Superior temporal gyrus (tissue), 1 donor: ENCODE measurements around the gene PADI6.
"Not testable (repeated sequence)": the region's sequence is repeated elsewhere in the genome, so short reads cannot be mapped to it uniquely, and the experiment has no call there.

ENCODE experiments used
- DNase-seq: peaks from one replicate; pipeline ENCODE4 v3.0.0-alpha.2; 2016; ENCODE audit errors: extremely low spot score

Gene PADI6

GRCh38 chr1:17371896-17372295, at the start of gene PADI6:
Gene PADI6, plus strand, starts transcription at chr1:17372196. Its CDS starts 50 bp downstream, at chr1:17372246.
- no peak for DNase-seq

DNA sequence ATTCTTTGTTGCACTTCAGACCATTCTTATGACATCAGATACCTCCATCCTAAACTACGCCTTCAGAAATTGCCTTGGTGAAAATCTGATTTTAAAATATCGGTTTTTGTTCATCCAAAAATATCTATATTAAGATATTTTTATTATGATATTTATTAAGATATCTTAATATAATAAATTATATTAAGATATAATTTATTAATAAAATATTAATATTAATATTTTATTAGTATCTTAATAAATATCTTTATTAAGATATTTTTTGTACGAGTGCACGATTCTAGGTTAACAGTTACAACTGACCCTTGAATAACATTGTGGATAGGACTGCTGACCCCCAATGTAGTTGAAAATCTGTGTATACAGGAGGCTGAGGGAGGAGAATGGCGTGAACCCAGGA, 43.1 kb upstream of the PADI6 start:
- DNase-seq: no peak

DNA sequence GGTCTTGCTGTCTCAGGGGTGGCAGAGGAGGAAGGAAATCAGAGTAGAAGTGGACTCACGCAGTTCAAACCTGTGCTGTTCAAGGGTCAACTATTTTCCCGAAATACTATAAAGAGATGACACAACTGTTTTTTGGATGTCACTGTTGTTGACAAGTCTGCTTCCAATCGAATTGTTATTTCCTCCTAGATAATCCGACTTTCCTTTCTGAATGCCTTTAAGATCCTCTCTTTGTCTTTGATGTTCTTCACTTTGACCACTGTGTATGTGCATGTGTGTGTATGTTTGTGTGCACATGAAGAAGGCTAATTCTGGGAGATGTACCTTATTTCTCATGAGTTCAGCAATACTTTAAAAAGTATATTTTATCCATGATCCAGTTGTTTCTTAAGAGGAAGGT, 42.4 kb upstream of the PADI6 start:
- DNase-seq: no peak

DNA sequence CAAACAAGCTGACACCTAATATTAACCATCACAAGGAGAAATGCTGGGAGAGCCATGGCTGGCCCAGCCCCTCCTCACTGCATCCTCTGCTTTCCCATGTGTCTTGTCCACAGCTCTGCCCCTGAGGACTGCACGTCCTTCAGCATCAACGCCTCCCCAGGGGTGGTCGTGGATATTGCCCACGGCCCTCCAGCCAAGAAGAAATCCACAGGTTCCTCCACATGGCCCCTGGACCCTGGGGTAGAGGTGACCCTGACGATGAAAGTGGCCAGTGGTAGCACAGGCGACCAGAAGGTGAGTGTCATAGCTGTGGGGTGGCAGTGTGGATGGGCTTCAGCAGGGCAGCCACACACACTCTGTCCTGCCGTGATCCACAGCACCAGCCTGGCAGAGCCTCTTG, 41.1 kb upstream of the PADI6 start:
- DNase-seq: no peak

DNA sequence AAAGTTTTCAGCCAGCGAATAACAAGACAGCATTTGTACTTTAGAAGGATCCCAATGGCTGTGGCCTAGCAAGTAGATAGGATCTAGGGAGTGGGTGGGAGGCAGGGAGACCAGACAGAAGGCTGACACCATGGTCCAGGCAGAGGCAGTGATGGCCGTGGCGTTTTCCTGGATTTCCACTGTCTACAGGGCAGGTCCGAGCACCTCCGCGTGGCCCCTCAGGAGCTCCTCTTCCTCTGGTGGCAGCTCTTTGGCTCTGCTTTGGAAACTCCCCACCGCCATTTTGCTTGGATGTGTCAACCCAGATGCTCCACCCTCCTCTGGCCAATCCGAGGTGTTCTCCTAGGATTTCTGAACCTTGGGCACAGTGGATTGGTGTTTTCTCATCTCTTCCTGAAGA, 38.9 kb upstream of the PADI6 start:
- no peak for DNase-seq

DNA sequence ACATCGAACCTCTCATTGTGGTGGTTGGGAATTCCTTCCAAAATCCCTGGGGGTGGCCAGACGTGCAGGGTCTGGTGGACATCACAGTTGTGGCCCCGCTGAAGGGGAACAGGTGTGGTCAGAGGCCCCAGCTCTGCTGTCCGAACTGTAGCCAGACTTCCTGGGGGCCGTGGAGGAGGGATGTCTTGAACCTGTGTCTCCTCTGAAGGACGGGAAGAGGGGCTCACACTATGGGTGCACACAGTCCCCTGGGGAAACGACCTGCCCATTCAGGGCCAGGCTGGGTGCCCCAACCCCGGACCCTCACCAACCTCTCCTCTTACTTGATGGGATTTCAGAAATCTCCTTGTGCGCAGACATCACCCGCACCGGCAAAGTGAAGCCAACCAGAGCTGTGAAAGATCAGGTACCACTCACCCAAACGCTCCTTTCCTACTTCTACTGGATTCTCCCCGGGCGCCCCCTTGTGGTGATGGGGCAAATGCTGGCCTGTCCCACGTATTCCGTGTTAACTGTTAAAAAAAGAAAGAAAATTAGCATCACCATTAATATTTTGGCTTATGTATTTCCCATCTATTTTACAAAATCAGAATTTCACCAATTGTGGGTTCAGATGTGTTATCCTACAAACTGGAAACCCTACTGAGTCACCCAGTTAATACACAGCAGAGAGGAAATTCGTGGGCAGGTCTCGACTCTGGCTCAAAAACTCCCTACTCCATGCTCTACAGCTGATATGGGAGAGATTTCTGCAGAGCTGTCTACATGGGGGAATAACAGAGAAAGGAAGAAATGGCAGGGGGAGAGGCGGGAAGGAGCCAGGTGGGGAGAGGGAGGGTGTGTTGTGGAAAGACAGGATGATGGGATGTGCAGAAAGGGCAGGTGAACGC, 35.9 kb upstream of the PADI6 start:
- DNase-seq: peak; percentile 38

GRCh38 chr1:17338706-17339493, 33.1 kb upstream of the PADI6 start:
- DNase-seq: no peak

DNA sequence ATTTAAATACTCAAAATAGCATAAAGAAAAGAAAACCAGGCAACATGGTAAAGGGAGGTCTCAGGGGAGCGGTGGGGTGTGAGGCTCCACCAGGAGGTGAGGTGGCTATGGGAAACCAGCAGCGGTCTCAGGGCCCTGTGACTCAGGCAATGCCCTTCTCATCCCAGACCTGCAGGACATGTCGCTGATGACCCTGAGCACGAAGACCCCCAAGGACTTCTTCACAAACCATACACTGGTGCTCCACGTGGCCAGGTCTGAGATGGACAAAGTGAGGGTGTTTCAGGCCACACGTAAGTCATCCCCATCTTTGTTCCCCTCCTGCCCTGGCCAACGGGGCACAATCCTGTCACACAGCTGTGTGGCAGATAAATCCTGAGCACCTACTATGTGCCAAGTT, 32.5 kb upstream of the PADI6 start:
- DNase-seq: no peak

DNA sequence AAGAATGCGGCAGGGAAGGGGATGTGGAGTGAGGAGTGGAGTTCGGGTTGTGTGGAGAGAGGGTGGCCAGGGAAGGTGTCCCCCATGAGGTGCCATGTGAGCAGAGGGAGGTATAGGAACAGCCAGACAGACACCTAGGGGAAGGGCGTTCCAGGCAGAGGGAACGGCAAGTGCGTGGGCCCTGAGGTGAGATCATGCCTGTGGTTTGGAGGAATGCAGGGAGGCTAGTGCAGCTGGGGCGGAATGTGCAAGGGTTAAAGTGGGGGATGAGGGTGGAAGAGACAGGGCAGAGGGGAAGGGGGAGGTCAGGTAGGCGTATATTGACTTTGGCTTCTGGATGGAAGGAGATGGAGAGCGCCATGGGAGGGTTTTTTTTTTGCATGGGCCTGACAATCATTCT, 31.6 kb upstream of the PADI6 start:
- no peak for DNase-seq

DNA sequence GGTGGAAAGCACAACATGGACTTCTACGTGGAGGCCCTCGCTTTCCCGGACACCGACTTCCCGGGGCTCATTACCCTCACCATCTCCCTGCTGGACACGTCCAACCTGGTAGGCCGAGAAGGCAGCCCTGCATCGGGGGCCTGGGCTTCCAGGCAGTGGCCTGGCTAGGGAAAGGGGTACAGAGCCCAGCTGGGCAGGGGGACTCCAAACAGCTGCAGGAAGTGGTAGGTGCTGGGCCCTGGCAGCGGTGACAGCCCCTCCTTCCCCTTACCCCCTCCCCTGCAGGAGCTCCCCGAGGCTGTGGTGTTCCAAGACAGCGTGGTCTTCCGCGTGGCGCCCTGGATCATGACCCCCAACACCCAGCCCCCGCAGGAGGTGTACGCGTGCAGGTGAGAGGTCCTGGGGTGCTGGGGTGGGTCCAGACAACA, 30.0 kb upstream of the PADI6 start:
- DNase-seq: no peak

- DNase-seq: not testable (repeated sequence)
Observed at GRCh38 chr1:17345506-17345905, 26.5 kb upstream of the PADI6 start.

- DNase-seq: no peak
Observed at GRCh38 chr1:17346046-17346789, 25.8 kb upstream of the PADI6 start.

DNA sequence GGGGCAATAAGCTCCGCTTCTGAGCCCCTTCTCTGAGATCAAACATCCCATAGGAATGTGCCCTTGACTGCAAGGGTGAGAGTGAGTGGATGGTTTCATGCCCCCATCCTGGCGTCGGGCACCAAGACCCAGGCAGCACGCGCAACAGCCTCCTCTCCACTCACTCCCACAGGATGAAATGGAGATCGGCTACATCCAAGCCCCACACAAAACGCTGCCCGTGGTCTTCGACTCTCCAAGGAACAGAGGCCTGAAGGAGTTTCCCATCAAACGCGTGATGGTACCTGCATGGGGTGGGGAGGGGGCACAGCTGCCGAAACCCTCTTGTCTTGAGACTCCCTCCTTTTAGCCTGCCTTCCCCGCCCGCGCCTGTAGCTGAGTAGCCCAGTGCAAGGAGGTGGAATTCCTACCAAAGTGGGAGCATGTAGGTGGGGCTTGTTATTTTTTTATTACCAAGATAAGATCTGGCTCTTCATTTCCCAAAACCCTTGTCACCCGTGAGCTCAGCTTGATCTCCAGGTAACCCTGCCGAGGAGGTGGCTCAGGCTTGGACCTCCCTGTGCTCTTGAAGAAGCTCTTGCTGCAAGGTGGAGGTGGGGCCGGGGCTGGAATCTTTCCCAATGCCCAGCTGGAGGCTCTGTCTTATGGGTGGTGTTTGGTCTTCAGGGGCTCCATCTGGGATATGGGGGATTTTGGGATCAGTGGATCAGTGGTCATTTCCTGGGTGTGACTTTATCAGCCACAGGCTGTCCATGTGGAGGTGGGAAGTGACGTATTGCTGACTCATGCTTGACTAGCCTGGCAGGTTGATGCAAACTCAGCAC, 24.0 kb upstream of the PADI6 start:
- no peak for DNase-seq

GRCh38 chr1:17348593-17349234, 23.3 kb upstream of the PADI6 start:
- DNase-seq: no peak

DNA sequence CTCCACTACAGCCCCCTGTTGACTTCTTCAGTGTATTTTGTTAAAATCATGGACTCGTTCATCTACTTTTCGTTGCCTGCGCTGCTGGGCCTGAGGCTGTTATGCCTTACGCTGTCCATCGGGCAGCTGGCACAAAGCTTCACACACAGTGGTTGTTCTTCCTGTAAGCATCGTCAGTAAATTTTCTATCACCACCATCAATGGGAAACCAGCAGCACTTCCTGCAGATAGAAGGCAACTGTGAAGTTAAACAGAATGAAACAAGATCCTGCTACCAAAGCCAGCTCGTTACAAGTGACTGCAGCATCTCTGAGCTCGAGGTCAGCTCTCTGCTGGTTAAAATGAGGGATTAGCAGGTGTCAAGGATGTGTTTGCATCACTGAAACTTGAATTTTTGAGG, 21.9 kb upstream of the PADI6 start:
- no peak for DNase-seq

- DNase-seq: no peak
Observed at GRCh38 chr1:17350928-17351446, 21.0 kb upstream of the PADI6 start.

- no peak for DNase-seq
Observed at GRCh38 chr1:17351598-17352324, 20.2 kb upstream of the PADI6 start.

GRCh38 chr1:17352419-17352909, 19.5 kb upstream of the PADI6 start:
- no peak for DNase-seq

- DNase-seq: no peak
Observed at GRCh38 chr1:17355898-17356297, 16.1 kb upstream of the PADI6 start.
